Measurements from ENCODE around the gene PLK5.
"Not testable (repeated sequence)": the region's sequence is repeated elsewhere in the genome, so short reads cannot be mapped to it uniquely, and the experiment has no call there.

The PLK5 gene, protein sequence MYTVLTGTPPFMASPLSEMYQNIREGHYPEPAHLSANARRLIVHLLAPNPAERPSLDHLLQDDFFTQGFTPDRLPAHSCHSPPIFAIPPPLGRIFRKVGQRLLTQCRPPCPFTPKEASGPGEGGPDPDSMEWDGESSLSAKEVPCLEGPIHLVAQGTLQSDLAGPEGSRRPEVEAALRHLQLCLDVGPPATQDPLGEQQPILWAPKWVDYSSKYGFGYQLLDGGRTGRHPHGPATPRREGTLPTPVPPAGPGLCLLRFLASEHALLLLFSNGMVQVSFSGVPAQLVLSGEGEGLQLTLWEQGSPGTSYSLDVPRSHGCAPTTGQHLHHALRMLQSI

DNA sequence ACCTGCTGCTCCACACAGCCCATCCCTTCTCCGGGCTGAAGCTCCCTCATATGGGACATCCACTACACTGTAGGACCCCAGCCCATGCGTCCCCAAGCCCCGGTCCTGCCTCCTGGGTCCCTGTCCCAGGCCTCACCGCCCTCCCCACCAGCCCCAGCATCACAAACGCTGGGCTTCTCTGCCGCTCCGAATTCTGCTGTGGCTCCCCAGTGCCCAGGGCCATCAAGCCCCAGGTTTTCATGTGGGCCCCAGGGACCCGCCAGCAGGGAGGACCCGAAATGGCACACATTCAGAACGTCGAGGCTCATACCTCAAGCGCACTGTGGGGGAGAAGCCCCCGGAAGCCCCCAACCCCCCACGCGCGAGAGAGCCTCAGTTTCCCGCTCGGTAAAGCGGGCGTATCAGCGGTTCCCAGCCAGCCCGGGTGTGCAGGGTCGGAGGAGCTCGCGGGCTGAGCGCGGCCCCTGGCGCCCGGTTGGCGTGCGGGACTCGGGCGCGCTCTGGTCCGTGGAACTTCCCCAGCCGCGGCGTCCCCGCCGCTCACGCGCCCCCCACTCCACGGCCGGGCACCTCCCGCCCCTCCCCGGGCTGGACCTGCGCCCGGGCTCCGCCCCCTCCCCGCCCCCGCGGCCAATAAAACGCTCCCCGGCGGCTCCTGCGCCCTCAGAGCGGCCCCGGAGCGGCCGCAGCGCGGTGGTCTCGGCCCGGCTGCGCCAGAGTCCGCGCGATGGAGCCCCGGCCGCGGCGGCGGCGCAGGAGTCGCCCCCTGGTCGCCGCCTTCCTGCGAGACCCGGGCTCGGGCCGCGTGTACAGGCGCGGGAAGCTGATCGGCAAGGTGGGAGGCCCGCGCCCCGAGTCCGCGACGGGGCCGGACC lies at the start of gene PLK5:
PLK5 (plus strand) TSS at position 666 of the 875 bp plus-strand sequence. CDS start 2,920 bp downstream, outside the sequence.
- no peak for DNase-seq

DNA sequence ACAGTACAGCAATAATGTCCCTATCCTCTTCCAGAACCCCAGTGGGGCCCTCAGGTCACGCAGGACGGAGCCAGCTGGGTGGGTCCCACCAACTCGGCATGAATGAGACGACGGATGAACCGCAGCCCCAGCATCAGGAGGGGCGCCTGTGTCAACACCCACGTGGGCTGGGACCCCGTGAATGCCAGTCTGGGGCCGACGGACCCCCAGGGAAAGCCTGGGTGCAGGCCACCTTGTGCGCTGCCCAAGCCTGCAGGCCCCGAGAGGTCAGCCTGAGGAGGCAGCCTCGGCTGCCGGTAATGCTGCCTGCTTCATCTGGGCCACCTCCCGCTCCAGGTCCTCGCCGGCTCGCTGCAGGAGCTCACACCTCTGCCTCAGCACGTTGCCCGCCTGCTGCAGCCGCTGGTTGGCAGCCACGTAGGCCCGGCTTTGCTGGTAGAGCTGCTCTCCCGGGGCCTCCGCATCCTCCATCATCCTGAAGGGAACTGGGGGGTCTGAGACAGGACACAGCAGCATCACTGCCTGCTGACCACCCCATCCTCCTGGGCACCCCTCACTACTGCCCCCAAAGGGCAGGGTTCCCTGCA lies 49.0 kb upstream of the PLK5 start:
- no peak for DNase-seq

DNA sequence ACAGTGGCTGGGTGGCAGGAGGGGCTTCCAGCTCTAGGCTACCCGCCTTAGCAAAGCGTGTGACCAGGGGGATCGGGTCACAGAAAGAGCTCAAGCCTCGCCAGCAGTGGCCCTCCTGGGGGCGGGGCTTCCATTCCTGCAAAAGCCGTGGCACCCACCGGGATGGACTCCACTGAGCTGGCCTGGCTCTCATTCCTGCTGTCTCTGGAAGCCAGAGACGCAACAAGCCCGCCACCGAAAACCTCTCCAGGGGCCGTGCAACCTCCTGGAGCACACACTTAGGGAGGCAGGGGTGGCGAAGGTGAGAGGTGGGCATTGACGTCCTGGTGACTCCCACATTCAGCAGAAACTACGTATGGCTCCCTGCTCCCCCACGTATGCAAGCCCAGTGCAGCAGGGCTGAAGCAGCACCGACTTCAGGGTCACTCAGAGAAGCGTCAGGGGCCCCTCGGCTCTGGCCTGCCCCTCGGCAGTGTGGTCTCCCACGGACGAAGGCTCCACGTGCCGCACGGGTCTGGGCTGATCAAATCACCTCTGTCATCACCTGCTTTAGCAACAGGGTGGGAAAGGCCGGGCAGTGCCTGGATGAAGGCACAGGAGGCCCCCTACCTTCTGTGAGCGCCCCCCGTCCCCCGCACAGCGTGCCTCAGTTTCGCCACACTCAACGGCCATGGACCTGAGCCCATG lies 48.0 kb upstream of the PLK5 start:
- DNase-seq, result no peak

DNA sequence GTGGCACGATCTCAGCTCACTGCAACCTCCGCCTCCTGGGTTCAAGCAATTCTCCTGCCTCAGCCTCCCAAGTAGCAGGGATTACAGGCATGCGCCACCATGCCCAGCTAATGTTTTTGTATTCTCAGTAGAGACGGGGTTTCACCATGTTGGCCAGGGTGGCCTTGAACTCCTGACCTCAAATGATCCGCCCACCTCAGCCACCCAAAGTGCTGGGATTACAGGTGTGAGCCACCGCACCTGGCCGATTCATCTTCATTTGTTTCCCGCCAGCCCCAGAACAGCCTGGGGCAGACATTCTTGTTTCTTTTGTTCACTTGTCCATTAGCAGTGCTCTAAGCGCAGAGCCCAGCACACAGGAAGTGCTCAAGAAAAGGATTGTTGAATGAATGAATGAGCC lies 46.8 kb upstream of the PLK5 start:
- not testable (repeated sequence) for DNase-seq

DNA sequence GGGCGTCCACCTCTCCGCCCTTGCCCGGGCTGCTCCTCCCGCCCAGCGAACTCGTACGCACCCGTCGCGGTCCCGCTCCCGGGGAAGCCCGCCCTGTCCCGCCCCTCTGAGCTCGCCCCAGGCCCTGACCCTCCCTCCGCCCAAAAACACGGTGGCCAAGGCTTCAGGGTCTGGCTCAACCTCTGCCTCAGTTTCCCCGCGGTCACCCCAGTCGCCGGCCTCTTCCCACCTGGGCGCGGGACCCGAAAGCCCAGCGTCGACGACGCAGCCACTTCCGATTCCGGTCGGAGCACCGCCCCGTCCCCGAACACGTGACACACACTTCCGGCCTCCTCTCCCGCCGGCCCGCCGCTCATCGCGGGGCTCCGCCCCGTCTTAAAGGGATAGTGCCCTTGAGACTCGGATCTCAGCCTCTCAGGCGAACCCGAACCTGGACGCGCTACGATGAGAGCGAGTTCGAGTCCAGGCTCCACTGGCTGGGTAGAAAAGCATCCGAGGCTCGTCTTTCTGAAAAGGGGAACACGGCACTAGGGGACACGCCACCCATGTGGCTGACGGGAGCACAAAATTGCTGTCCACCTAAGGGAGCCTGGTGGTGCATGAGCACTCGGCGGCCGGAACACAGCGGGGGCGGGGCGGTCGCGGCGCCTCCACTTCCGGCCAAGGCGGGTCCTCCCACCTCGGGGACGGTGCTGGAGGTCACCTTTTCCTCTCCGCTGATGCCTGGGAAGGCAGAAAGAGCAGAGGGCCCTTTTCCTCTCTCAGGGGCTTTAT lies 44.8 kb upstream of the PLK5 start, which contains the start of gene C19orf25:
C19orf25 (minus strand) TSS at position 282 of the 774 bp plus-strand sequence. CDS start 312 bp downstream, outside the sequence.
- peak; percentile 78 to 88 (median 82) for DNase-seq

DNA sequence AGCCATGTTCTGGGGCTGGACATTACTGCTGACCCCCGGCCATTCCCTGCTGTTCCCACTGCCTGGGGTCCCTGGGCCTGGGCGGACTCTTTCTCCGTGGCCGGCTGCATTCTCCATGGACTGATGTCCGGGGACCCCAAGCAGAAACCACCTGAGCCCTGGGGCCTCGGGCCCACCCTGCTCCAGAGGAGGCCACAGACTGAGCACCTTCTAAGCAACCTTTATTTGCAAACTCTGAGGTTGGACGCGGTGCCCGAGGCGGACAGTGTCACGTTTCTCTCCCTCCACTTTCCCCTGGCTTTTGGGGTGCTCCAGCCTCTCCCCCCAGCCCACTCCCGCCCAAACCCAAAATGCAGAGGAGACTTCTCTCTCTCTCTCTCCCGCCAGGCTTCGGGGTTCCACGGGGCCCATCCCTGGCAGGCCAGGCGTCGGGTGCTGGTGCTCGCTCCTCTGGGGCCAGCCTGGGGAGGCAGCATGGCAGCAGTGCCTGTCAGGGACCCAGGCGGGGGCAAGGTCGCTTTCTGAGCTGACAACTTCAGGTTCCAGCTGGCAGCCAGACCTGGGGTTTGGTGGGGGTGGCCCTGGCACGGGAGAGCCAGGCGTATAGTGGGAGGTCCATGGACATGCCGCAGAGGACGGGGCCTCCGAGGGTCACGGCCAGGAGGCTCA lies 42.5 kb upstream of the PLK5 start:
- DNase-seq, result no peak

DNA sequence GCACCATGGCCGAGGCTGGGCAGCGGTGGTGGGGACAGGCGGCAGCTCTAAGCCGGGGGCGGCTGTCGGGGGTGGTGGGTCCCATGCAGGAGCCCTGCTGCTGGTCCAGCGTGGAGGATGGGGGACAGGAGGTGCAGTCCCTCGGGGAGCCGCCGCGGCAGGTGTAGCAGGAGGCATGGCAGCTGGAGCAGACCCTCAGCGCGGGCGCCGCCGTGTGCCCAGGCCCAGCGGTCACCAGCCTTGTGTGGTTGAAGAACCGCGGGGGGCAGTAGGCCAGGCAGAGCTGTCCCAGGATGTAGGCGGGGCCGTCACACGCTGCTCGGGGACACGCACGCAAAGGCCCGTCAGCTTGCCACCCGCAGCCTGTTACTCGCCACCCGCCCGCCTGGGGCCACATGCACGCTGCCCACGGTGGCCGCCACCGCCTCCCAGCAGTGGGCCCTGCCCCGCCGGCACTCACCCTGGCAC lies 42.0 kb upstream of the PLK5 start:
- DNase-seq, result no peak

DNA sequence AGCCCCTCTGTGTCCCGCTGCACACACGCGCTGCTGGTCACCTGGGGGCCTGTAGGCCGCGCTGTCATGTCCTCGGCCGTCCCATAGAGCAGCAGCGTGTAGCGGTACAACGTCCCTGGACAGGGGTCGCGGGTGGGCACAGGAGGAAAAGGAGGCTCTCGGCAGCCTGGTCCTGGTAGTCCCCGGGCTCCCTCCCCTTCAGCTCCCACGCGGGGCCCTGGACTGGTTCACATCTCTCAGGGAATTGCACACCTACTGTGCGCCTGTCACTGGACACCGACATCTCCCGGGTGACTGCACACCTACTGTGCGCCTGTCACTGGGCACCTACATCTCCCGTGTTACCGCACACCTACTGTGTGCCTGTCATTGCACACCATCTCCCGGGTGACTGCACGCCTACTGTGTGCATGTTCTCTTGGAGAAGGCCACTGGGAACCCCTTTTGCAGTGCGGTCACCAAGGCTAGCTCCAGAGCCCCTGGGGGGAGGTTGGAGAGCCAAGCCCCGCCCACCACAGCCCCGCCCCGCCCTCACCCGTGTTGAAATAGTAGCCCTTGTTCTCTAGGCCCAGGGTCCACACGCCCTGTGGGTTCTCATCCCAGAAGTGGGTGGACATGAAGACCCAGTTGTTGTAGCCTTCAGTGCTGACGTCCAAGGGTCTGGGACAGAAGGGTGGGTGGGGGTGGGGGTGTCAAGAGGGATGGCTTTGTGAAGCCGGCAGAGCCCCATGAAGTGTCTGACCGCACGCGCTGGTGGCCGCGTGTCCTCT lies 41.3 kb upstream of the PLK5 start:
- no peak for DNase-seq

DNA sequence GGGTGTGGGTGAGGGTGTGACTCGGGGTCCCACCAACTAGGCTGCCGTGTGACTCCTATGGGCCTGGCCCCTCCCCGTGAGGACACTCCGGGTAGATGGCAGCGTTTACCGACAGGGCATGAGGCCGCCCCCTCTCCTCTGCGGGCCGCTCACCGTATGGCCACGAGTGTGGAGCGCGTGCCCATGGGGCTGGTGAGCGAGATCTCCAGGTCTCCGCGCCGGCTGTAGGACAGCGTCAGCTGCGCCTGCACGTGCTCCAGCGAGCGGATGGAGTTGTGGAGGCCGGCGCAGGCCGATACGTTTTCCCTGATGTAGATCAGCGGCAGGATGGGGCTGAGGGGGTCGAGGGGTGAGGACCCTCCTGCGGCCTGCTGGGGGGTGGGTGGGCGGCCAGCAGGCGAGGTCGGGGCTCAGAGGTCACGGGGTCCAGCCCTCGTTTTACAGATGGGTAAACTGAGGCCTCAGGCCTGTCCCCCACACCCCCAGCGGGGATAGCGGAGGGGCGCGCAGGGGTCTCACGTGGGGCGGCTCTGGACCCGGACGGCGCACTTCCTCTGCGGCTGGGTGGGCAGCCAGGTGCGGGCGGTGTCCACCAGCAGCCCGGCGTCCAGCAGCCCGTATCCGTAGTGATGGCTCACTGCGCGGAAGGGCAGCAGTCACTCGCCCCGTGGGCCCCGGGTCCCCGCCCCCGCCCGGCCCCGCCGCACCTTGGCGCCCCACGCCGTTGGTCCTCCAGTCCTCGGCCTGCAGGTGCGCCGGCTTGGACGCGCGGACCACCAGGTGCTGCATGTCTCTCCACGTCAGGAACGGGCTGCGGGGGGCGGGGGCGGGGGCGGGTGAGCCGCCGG lies 40.5 kb upstream of the PLK5 start:
- DNase-seq, result no peak

DNA sequence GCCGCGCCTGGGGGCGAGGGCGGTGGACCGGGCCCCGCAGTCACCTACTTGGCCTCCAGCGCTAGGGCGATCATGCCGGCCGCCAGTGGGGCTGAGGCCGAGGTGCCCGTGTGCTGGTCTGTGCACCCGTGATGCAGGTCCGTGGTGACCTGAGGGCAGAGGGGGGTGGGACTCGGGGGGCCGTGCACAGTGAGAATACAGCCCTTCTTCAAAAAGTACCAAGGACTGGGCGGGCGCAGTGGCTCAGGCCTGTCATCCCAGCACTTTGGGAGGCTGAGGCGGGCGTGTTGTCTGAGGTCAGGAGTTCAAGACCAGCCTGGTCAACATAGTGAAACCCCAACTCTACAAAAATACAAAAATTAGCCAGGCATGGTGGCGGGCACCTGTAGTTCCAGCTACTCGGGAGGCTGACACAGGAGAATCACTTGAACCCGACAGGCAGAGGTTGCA lies 39.9 kb upstream of the PLK5 start:
- DNase-seq, result no peak

DNA sequence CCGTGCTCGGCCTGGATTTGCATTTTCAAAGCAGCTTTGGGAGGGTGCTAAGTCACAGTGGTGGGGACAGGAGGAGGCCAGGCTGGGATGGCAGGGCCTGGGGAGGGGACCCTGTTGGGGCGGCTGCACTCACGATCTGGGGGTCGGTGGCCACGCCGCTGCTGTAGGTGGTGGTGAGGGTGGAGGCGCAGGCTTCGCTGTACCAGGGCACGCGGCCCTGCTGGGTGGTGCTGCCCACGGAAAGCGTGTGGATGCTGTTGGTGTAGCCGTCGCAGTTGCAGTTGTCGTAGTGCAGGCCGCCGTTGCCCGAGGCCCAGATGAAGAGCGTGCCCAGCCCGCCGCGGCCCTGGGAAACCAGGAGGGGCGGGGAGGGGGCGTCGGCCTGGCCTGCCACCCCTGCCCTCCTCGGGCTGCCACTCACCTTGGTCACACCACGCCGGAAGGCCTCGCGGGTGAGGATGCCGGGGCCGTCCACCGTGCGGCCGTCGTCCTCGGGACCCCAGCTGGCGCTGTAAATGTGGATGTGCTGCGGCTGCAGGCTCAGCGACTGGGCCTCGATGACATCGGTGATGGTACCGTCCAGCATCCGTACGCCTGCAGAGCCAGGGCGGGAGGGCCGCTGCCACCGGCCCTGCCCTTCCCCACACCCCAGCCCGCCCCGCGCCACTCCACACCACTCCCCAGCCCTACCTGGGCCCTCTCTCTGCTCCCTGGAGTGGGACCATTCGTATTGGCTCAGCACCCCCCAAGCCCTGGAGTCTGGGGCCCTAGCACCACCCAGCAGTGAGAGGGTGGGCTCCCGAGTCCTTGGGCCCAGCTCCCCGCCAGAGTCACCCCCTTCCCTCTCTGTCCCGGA lies 36.9 kb upstream of the PLK5 start:
- no peak for DNase-seq

DNA sequence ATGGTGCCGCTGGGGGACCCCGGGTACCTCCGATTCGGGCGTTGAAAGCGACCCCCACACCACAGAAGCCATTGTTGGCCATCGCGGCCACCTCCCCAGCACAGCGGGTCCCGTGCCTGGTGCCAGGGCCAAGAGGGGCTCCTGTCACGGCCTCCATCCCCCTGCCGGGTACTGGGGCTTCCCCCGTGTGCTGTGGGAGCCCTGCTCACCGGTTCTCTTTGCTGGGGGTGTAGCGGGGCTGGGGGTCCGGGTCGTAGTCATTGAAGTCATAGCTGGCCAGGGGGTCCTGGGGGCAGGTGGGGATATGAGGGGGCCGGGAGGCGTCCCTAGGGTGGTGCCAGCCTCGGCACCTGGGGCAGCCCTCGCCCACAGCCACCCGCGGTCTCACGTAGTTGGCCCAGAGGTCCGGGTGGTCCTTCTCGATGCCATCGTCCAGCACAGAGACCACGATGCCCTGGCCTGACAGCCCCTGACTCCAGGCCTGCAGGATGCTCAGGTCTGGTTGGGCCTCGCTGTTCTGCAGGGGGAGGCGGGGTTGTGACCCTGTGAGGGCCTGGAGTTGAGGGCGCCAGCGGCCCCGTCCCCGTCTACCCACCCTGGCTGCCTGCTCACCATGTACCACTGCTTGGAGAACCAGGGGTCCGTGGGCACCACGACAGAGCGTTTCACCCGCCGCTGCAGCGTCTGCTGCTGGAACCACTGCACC lies 36.1 kb upstream of the PLK5 start:
- DNase-seq, result no peak

DNA sequence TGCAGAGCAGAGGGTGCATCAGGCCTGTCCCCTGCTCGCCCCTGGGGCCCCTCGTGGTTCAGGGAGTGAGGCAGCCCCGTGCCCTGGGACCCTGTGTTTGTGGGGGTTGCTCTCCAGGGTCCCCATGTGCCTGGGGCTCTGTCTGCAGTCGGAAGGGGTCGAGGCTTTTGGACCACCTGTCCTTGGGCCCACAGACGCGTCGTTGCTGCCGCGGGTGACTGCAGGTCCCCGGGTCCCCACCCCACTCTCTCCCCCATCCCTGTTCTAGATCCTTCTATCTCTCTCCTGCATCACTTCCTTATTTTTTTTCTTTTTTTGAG lies 35.6 kb upstream of the PLK5 start:
- no peak for DNase-seq

DNA sequence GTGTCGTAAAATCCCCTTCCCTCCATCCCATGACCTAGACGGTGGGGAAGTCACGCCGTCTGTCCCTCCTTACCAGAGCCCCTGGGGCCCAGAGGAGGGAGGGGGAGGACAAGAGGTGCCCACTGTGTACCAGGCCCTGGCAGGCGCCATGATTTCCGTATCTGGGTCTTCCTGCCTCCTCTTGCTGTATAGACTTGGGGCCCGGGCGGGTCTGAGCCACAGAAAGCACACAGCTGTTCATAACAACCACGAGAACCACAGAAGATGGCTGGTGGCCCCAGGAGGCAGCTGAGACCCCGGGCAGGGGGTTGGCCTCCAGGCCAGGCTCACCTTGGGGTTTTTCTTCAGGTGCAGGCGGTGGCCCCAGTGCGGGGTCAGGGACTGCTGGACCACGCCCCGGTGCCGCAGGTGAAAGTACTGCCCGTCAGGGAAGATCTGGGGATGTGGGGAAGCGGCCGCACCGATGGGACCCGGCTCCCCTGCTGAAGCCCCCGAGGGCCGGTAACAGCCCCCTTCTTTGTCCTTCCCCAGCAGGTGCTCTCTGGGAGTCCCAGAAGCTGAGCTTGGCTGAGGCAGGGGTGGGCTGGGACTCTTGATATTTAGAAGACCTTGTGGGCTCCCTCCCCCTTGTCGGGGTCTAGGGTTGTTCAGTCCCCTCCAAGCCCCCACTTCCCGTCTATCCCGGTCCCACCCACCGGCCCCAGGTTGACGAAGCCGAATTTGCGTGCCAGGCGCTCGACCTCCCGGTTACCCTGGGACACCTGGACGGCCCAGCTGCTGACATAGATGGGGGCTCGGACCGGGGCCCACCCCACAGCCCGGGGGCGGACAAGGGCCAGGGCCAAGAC lies 34.2 kb upstream of the PLK5 start:
- no peak for DNase-seq

DNA sequence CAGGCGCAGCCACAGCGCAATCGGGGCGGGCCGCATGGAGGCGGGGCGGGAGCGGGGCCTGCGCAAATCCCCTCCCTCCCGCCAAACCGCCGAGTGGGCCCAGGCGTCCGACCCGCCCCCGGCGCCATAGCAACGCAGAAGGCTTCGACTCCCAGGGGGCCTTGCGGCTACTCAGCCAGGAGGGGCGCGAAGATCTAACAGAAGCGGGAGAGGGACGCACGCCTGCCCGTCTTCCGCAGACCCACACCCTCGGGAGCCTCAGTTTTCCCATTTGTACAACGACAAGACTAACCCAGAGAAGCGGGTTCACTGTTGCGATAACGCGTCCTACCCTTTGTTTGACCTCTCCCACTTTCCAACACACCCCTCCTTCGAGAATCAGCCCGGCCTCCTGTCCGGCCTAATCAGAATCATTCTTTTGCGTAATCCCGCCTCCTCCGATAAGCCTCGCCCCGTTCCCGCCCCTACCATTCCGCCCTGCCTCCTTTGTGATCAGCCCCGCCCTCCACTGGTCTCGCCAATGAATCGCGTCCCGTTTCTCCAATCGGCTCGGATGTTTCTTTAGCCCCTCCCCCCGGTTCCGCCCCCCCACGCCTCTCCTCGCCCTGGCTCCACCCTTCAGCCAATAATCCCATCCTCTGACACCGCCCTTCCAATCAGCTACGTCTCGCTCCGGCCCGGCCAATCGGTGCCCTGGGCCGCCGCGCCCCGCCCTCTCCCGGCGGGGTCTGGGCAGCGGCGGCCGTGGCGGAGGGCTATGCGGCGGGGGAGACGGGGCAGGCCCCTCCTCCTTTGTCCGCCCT lies 33.4 kb upstream of the PLK5 start, which contains the start of gene PCSK4:
PCSK4 (minus strand) TSS at position 40 of the 803 bp plus-strand sequence; CDS start at position 36, 4 bp downstream.
- DNase-seq, result peak; percentile 89 to 97 (median 93)

All from activated naive CD4-positive, alpha-beta T cell (primary cell).